Ishikawa (cell line): ENCODE results near the gene FRMPD2.

Experiments
- CEBPB ChIP-seq: IDR thresholded peaks from 2 replicates; pipeline ENCODE4 v1.6.1; 2012
- CREB1 ChIP-seq: IDR thresholded peaks from 2 replicates; pipeline ENCODE4 v1.6.1; 2012; ENCODE audit warnings: low read depth
- EGR1 ChIP-seq: IDR thresholded peaks from 2 replicates; pipeline ENCODE4 v1.6.1; 2012
- EP300 ChIP-seq: IDR thresholded peaks from 2 replicates; pipeline ENCODE4 v1.6.1; 2012; ENCODE audit warnings: borderline replicate concordance
- FOXM1 ChIP-seq: IDR thresholded peaks from 2 replicates; pipeline ENCODE4 v1.6.1; 2012; ENCODE audit warnings: low read depth, borderline replicate concordance
- MAX ChIP-seq: IDR thresholded peaks from 2 replicates; pipeline ENCODE4 v1.6.1; 2012
- NFIC ChIP-seq: IDR thresholded peaks from 2 replicates; pipeline ENCODE4 v1.6.1; 2012
- RAD21 ChIP-seq: IDR thresholded peaks from 2 replicates; pipeline ENCODE4 v1.6.1; 2012; ENCODE audit warnings: low read depth
- TAF1 ChIP-seq: IDR thresholded peaks from 2 replicates; pipeline ENCODE4 v1.6.1; 2012; ENCODE audit warnings: low read depth, mild to moderate bottlenecking
- TCF12 ChIP-seq: IDR thresholded peaks from 2 replicates; pipeline ENCODE4 v1.6.1; 2012; ENCODE audit warnings: low read depth
- TEAD4 ChIP-seq: IDR thresholded peaks from 2 replicates; pipeline ENCODE4 v1.6.1; 2012
- USF1 ChIP-seq: IDR thresholded peaks from 2 replicates; pipeline ENCODE4 v1.6.1; 2012
- YY1 ChIP-seq: IDR thresholded peaks from 2 replicates; pipeline ENCODE4 v1.6.1; 2012; ENCODE audit warnings: low read depth
- ZBTB7A ChIP-seq: IDR thresholded peaks from 2 replicates; pipeline ENCODE4 v1.6.1; 2012; ENCODE audit warnings: low read depth
- TF ChIP-seq, protein P1 (sequence below): IDR thresholded peaks from 2 replicates; pipeline ENCODE4 v1.6.1; 2012; ENCODE audit warnings: low read depth, mild to moderate bottlenecking

Gene FRMPD2

DNA sequence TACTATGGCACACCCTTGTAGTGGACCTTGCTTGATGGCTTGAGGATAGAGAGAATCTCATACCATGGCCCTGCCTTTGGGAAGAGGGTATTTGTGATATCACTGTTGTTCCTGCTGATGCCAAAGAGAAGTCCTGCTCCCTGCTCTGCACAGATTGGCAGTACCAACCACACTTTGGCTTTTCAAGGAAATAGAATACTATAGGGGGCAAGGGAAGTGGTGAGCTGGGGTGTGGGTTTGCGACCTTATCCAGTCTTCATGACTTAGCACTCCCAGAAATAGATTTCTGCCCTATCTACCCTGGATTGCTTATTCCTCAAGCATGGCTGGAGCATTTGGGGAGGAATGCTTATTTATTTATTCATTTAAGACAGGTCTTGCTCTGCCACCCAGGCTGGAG, 25.2 kb upstream of the FRMPD2 start:
- TF ChIP-seq CEBPB (no peak), CREB1 (no peak), TAF1 (no peak), ZBTB7A (no peak), RAD21 (no peak), EP300 (no peak), MAX (no peak), EGR1 (no peak), FOXM1 (no peak), YY1 (no peak)

- TF ChIP-seq TAF1 (no peak), CEBPB (no peak), ZBTB7A (no peak), EGR1 (no peak), MAX (no peak), YY1 (no peak), USF1 (no peak), NFIC (no peak), FOXM1 (no peak), TEAD4 (no peak), EP300 (no peak), TCF12 (no peak), RAD21 (no peak), CREB1 (no peak)
- TF ChIP-seq, protein P1, sequence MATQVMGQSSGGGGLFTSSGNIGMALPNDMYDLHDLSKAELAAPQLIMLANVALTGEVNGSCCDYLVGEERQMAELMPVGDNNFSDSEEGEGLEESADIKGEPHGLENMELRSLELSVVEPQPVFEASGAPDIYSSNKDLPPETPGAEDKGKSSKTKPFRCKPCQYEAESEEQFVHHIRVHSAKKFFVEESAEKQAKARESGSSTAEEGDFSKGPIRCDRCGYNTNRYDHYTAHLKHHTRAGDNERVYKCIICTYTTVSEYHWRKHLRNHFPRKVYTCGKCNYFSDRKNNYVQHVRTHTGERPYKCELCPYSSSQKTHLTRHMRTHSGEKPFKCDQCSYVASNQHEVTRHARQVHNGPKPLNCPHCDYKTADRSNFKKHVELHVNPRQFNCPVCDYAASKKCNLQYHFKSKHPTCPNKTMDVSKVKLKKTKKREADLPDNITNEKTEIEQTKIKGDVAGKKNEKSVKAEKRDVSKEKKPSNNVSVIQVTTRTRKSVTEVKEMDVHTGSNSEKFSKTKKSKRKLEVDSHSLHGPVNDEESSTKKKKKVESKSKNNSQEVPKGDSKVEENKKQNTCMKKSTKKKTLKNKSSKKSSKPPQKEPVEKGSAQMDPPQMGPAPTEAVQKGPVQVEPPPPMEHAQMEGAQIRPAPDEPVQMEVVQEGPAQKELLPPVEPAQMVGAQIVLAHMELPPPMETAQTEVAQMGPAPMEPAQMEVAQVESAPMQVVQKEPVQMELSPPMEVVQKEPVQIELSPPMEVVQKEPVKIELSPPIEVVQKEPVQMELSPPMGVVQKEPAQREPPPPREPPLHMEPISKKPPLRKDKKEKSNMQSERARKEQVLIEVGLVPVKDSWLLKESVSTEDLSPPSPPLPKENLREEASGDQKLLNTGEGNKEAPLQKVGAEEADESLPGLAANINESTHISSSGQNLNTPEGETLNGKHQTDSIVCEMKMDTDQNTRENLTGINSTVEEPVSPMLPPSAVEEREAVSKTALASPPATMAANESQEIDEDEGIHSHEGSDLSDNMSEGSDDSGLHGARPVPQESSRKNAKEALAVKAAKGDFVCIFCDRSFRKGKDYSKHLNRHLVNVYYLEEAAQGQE, result no peak
Observed at GRCh38 chr10:48299066-48299465, 24.6 kb upstream of the FRMPD2 start.

DNA sequence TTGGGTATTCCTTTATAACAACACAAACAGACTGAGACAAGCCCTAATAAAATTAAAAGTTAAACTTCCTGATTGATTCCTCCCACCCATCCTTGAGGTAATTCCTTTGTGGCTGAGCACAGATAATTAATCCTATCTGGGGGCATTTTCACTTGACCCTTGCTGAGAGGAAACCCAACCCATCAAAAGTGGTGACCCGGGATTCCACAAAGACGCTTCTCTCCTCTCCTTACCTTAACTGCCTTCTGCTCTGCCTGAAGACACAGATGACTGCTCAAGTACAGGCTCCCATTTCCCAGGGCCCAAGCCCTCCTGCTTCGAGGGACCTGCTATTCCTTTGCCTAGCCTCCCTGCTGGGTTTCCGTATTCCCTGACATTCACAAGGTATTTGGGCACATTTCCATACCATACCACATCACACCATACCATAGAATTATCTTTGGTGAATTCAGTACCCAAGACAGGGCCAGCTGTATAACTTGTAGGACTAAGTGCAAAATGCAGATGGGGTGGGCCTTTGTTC, 22.1 kb upstream of the FRMPD2 start:
- TF ChIP-seq, protein P1, result peak; percentile 46; the same call in 1 of the 2 replicates
- TF ChIP-seq EGR1 (no peak), TEAD4 (peak; percentile 29; the same call in 1 of the 2 replicates), TCF12 (no peak), MAX (no peak)

DNA sequence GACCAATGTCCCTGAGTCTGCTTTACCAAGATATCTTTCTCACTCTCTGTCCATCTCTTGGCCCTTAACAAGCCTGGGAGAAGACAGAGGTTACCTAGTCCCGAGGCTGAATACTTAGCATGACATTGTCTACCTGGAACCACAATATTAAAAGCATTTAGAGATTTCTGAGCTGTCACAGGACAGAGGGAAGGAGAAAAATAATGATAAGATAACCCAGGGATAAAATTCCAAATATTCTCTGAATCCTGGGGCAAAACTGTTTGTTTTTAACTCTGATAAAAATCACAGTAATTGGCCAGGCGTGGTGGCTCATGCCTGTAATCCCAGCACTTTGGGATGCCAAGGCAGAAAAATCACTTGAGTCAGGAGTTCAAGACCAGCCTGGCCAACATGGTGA, 19.9 kb upstream of the FRMPD2 start:
- no peak for TF ChIP-seq YY1
- TF ChIP-seq ZBTB7A, result no peak
- no peak for TF ChIP-seq CEBPB
- no peak for TF ChIP-seq TCF12
- no peak for TF ChIP-seq CREB1
- TF ChIP-seq, protein P1, result no peak
- TF ChIP-seq MAX, result no peak
- no peak for TF ChIP-seq TAF1
- TF ChIP-seq FOXM1, result no peak
- no peak for TF ChIP-seq TEAD4
- no peak for TF ChIP-seq USF1
- no peak for TF ChIP-seq RAD21
- TF ChIP-seq NFIC, result no peak
- no peak for TF ChIP-seq EGR1
- no peak for TF ChIP-seq EP300
